ENCODE data around the gene PFDN2. TPM values are rescaled to one million over a fixed set of nuclear protein-coding genes. Genes with fewer than 3 reads are reported as not detected.

Gene PFDN2
- total and polyA plus RNA-seq, 10 of the 15 experiments (the other 5 are each of a cell fraction or from before 2014, with no cell fraction given), result 30.0 to 141 (median 80.5) TPM

DNA sequence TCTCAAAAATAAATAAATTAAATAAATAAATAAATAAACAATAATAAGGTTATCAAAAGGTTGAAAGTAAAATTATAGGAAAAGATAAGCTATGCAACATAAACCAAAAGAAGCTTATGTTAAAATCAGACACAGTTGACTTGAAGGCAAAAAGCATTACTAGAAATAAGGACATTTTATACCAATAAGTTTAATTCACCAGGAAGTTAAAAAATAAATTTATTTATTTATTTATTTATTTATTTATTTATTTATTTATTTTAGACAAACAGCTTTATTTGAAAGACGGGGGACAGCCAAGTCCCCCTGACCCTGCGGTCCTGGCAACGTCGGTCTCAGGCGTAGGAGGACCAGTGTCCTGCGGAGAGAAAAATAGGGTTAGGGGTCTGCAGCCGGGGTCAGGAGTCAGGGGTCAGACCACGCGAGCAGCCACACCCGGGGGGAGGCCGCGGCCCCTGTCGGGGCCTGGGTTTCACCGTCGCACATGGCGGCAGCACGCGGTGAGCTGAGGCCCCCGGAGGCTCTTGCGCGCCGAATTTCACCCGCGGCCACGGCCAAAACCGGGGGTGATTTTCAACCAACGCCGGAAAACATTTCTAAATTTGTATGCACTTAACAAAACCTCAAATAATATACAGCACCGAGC, 23.0 kb upstream of the PFDN2 start:
- 99% methylated on average over 29 of the region's 29 CpGs for WGBS (ENCODE audit: insufficient coverage, insufficient replicate concordance, low lambda C conversion rate, missing lambda C conversion rate)
- FAIRE-seq, result no peak
- POLR2A ChIA-PET, result interaction anchor here (0.5 to 0.9 kb wide), 4 partner anchors 40 to 246 kb away, joined by 3 to 4 read pairs (median 3); partner anchors contain the start of gene TOMM40L

More for the DNA sequence above, 23.0 kb upstream of the PFDN2 start:
- H4K20me1 ChIP-seq (ENCODE audit: control insufficient read depth, insufficient read depth), result no peaks in the 10 kb centered on the region
- DNase-seq (ENCODE audit: low read depth, low spot score) (no peak), ATAC-seq (no peak)
- in situ Hi-C loops (cut with MboI) (no loop called here), intact Hi-C loops (cut with micrococcal nuclease; ENCODE audit: unreplicated experiment) (no loop called here)
- no peak overlapping the region for H3K9ac ChIP-seq (ENCODE audit: control insufficient read depth, insufficient read depth, low read length)
- H3K79me2 ChIP-seq (ENCODE audit: control insufficient read depth, insufficient read depth, low read length), result no peaks in the 10 kb centered on the region
- H3K27ac ChIP-seq (ENCODE audit: control insufficient read depth, insufficient read depth), result no peak overlapping the region
- H3K4me2 ChIP-seq (ENCODE audit: control insufficient read depth, insufficient read depth), result no peak overlapping the region
- no peaks in the 10 kb centered on the region for H3K4me1 ChIP-seq (ENCODE audit: control insufficient read depth, insufficient read depth, low read length)
- ChIA-PET CTCF (interaction anchor here (0.7 to 6.2 kb wide), 19 partner anchors 10 to 241 kb away, joined by 3 to 60 read pairs (median 4); partner anchors contain the start of genes ARHGAP30, KLHDC9, NIT1 and PFDN2), SMC1A (ENCODE audit: uncharacterized antibody, unreplicated experiment) (interaction anchor here (0.8 to 2.1 kb wide), 11 partner anchors 19 to 242 kb away, joined by 3 to 7 read pairs (median 4); partner anchors contain the start of genes KLHDC9, NIT1, PFDN2 and PPOX), RAD21 (ENCODE audit: unreplicated experiment) (interaction anchor here (0.6 to 1.5 kb wide), 9 partner anchors 13 to 316 kb away, joined by 3 to 6 read pairs (median 3); partner anchors contain the start of genes ARHGAP30 and KLHDC9)
- H3K9me3 ChIP-seq (replicated peaks; ENCODE audit: control insufficient read depth, insufficient read depth, low read length), result no peaks in the 10 kb centered on the region
- BruUV-seq (replicated peaks), result no TSS peak
- no peaks in the 10 kb centered on the region for H3K36me3 ChIP-seq (ENCODE audit: control insufficient read depth in 2 of 2, insufficient read depth in 2 of 2, low read length in 1 of 2)
- H3K27me3 ChIP-seq (replicated peaks in 1 of 2; ENCODE audit: control insufficient read depth in 2 of 2, insufficient read depth in 2 of 2, low read length in 1 of 2), result no peaks in the 10 kb centered on the region
- no peak overlapping the region for H2AFZ ChIP-seq (ENCODE audit: control insufficient read depth, low read depth, low read length)
- H3K4me3 ChIP-seq, result no peak overlapping the region
- no peak for TF ChIP-seq WRNIP1 (IDR thresholded peaks at IDR 0.05; ENCODE audit: borderline replicate concordance, low read depth, low read length)
- TF ChIP-seq, protein P1, sequence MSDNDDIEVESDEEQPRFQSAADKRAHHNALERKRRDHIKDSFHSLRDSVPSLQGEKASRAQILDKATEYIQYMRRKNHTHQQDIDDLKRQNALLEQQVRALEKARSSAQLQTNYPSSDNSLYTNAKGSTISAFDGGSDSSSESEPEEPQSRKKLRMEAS (IDR thresholded peaks at IDR 0.05; ENCODE audit: low read depth, low read length), result no peak
- no peak for TF ChIP-seq CEBPZ (IDR thresholded peaks at IDR 0.05; ENCODE audit: low read depth, low read length)
- TF ChIP-seq, protein P2, sequence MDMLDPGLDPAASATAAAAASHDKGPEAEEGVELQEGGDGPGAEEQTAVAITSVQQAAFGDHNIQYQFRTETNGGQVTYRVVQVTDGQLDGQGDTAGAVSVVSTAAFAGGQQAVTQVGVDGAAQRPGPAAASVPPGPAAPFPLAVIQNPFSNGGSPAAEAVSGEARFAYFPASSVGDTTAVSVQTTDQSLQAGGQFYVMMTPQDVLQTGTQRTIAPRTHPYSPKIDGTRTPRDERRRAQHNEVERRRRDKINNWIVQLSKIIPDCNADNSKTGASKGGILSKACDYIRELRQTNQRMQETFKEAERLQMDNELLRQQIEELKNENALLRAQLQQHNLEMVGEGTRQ (IDR thresholded peaks at IDR 0.05; ENCODE audit: borderline replicate concordance, low read depth, low read length), result no peak
- TF ChIP-seq HDAC2 (IDR thresholded peaks at IDR 0.05), result no peak
- TF ChIP-seq ZSCAN29 (IDR thresholded peaks at IDR 0.05), result no peak
- TF ChIP-seq, protein P3, sequence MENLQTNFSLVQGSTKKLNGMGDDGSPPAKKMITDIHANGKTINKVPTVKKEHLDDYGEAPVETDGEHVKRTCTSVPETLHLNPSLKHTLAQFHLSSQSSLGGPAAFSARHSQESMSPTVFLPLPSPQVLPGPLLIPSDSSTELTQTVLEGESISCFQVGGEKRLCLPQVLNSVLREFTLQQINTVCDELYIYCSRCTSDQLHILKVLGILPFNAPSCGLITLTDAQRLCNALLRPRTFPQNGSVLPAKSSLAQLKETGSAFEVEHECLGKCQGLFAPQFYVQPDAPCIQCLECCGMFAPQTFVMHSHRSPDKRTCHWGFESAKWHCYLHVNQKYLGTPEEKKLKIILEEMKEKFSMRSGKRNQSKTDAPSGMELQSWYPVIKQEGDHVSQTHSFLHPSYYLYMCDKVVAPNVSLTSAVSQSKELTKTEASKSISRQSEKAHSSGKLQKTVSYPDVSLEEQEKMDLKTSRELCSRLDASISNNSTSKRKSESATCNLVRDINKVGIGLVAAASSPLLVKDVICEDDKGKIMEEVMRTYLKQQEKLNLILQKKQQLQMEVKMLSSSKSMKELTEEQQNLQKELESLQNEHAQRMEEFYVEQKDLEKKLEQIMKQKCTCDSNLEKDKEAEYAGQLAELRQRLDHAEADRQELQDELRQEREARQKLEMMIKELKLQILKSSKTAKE (IDR thresholded peaks at IDR 0.05; ENCODE audit: low read depth, poor library complexity, severe bottlenecking), result no peak
- TF ChIP-seq, protein P4, sequence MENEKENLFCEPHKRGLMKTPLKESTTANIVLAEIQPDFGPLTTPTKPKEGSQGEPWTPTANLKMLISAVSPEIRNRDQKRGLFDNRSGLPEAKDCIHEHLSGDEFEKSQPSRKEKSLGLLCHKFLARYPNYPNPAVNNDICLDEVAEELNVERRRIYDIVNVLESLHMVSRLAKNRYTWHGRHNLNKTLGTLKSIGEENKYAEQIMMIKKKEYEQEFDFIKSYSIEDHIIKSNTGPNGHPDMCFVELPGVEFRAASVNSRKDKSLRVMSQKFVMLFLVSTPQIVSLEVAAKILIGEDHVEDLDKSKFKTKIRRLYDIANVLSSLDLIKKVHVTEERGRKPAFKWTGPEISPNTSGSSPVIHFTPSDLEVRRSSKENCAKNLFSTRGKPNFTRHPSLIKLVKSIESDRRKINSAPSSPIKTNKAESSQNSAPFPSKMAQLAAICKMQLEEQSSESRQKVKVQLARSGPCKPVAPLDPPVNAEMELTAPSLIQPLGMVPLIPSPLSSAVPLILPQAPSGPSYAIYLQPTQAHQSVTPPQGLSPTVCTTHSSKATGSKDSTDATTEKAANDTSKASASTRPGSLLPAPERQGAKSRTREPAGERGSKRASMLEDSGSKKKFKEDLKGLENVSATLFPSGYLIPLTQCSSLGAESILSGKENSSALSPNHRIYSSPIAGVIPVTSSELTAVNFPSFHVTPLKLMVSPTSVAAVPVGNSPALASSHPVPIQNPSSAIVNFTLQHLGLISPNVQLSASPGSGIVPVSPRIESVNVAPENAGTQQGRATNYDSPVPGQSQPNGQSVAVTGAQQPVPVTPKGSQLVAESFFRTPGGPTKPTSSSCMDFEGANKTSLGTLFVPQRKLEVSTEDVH (IDR thresholded peaks at IDR 0.05; ENCODE audit: low read depth, partially characterized antibody), result no peak
